Measurements from ENCODE around the gene TAX1BP1.

TAX1BP1 gene

GRCh38 chr7:27839099-27839498 is 99.1 kb downstream of the TAX1BP1 start:
- no peak overlapping the region for H3K27ac ChIP-seq
- TF ChIP-seq, protein P1, sequence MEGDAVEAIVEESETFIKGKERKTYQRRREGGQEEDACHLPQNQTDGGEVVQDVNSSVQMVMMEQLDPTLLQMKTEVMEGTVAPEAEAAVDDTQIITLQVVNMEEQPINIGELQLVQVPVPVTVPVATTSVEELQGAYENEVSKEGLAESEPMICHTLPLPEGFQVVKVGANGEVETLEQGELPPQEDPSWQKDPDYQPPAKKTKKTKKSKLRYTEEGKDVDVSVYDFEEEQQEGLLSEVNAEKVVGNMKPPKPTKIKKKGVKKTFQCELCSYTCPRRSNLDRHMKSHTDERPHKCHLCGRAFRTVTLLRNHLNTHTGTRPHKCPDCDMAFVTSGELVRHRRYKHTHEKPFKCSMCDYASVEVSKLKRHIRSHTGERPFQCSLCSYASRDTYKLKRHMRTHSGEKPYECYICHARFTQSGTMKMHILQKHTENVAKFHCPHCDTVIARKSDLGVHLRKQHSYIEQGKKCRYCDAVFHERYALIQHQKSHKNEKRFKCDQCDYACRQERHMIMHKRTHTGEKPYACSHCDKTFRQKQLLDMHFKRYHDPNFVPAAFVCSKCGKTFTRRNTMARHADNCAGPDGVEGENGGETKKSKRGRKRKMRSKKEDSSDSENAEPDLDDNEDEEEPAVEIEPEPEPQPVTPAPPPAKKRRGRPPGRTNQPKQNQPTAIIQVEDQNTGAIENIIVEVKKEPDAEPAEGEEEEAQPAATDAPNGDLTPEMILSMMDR (conservative IDR thresholded peaks at IDR 0.05) = no peak
- no peak for TF ChIP-seq ZFX (IDR thresholded peaks at IDR 0.05)

DNA sequence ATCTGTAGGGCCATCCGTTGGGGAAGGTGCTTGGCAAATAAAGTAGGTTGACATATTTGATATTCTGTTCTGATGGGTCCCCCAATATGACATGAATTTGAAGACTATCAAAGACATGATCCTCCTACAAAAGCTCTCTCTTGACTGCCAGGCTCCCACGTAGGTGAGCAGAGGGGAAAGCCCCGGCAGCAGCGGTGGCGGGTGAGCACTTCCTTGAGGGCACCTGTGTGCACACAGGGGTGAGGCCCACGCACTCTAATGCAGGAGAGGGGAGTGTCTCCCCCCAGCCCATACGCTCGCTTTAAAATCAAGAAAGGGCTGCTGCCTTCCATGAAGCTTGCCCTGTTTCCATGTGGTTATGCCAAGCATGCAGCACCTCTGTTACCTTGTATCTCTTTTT is 100.4 kb downstream of the TAX1BP1 start:
- TF ChIP-seq, protein P1 (conservative IDR thresholded peaks at IDR 0.05) = no peak
- no peak for TF ChIP-seq ZFX (IDR thresholded peaks at IDR 0.05)
- no peak overlapping the region for H3K27ac ChIP-seq

GRCh38 chr7:27840760-27841364 is 100.9 kb downstream of the TAX1BP1 start:
- H3K27ac ChIP-seq = no peak overlapping the region
- TF ChIP-seq, protein P1 (conservative IDR thresholded peaks at IDR 0.05) = no peak
- TF ChIP-seq ZFX (IDR thresholded peaks at IDR 0.05) = no peak

- no peak for TF ChIP-seq ZFX (IDR thresholded peaks at IDR 0.05)
- TF ChIP-seq, protein P1 (conservative IDR thresholded peaks at IDR 0.05) = no peak; the same call in 1 of the 2 replicates
Observed at GRCh38 chr7:27842094-27842692, 102.2 kb downstream of the TAX1BP1 start.

DNA sequence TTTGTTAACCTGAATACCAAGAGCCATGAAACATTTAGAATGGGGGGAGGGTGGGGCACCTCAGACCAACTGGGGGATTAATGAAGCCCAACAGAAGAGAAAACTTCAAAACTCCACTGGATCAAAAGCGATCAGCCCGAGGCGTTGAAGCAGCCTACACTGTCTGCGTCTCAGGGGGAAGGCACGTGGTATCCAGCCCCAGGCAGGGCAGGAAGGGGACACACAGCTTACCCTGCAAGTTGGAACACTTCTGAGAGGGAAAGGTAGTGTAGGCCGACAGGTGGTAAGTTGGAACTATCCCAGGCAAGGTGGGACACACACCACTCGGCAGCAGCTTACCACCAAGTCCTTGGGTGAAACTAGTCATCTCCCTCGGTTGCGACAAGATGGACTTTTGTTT is 102.9 kb downstream of the TAX1BP1 start:
- TF ChIP-seq, protein P1 (conservative IDR thresholded peaks at IDR 0.05) = no peak
- no peak for TF ChIP-seq ZFX (IDR thresholded peaks at IDR 0.05)
- no peak overlapping the region for H3K27ac ChIP-seq

More at GRCh38 chr7:27842094-27842692, 102.2 kb downstream of the TAX1BP1 start:
- H3K27ac ChIP-seq = no peak overlapping the region

DNA sequence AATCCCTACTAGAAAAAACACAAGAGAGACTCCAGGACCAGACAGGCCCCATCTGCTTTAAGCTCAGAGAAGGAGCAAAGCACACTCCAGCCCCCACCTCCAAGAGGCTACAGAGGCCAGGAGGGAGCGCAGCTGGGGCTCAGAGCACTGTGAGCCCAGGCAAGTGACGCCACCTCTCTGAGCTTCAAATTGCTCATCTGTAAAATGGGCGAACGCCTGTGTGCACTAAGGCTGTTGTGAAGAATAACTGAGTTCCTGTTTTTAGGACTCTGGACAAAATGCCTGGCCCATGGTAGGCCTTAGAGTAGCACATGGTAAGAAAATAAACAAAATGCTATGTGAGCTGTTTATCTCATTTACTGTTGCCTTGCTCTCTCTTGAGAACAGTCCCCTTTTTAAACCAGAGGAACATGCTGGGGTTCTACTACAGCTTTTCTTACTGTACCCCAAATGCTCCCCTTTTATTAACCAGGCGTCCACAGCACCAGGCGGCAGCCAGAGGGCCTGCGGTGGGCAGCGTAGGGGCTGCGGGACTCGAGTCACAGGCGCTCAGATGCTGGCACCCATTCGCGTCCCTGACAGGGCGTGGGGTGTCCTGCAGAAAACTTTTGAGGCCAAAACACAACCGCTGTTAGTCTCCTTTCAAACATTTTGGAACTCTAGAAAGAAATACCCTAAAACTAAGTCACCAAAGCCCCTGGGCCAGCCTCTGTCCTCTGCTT is 103.8 kb downstream of the TAX1BP1 start:
- no peak for TF ChIP-seq ZFX (IDR thresholded peaks at IDR 0.05)
- TF ChIP-seq, protein P1 (conservative IDR thresholded peaks at IDR 0.05) = no peak
- no peak overlapping the region for H3K27ac ChIP-seq

- H3K27ac ChIP-seq = no peak overlapping the region
- no peak for TF ChIP-seq ZFX (IDR thresholded peaks at IDR 0.05)
- TF ChIP-seq, protein P1 (conservative IDR thresholded peaks at IDR 0.05) = no peak
Observed at GRCh38 chr7:27846388-27846787, 106.4 kb downstream of the TAX1BP1 start.

All from C4-2B (cell line).